HepG2 (cell line): ENCODE measurements around the gene KLF6. TPM values are rescaled to one million over a fixed set of nuclear protein-coding genes. Genes with fewer than 3 reads are reported as not detected.

ENCODE experiments used
- ATAC-seq: fragments of 200-7000 bp; cut with Tn5 transposase; 3 replicates; pipeline ENCODE4 v1.9.1; 2020; ENCODE audit warnings: mild to moderate bottlenecking, moderate library complexity
- BruUV-seq: library from RNA; stranded (reverse); fragments of 400-500 nt; replicated peaks from 2 replicates; lab custom pipeline; 2021; lab: Mats Ljungman, UMichigan
- CTCF ChIA-PET: fragments of 300-600 bp; formaldehyde crosslinking; extraction: SDS; loops from one replicate; lab custom pipeline; 2021; ENCODE audit warnings: low total read pairs, inconsistent platforms, low intra/inter-chr PET ratio; lab: Yijun Ruan, JAX
- POLR2A ChIA-PET: fragments of 350-600 bp; sonication (Branson Sonifier 250); formaldehyde crosslinking; loops from one replicate; lab custom pipeline; 2020; ENCODE audit warnings: antibody characterized with exemption, inconsistent platforms; lab: Yijun Ruan, JAX
- DNase-seq: peaks from one replicate; pipeline ENCODE4 v3.0.0-alpha.2; 2015; ENCODE audit warnings: low spot score
- FAIRE-seq: peaks from 3 replicates; lab custom pipeline; 2011; peaks lifted over from hg19 to GRCh38; lab: Jason Lieb, UNC
- H2AFZ ChIP-seq: one replicate; pipeline ENCODE4 v1.6.1; 2011; ENCODE audit warnings: low read length, inconsistent platforms
- H3K27ac ChIP-seq: fragments of 300-600 bp; 3 replicates; pipeline ENCODE4 v1.8.0; 2011; ENCODE audit warnings: mixed run types, mild to moderate bottlenecking, mixed read lengths, low read length, inconsistent platforms; ENCODE audit not compliant: insufficient read depth; ENCODE audit errors: extremely low read length
- H3K27me3 ChIP-seq, 2 experiments: fragments of 200-600 bp in 1 of 2; 2 replicates in 1 of 2; 3 replicates in 1 of 2; pipeline versions ENCODE4 v1.6.0 to v1.8.0; 2011; ENCODE audit warnings: low read length in 2 of 2, mild to moderate bottlenecking in 2 of 2, moderate library complexity in 2 of 2, inconsistent platforms in 1 of 2; ENCODE audit not compliant: insufficient read depth in 2 of 2, control insufficient read depth in 1 of 2
- H3K36me3 ChIP-seq, 2 experiments: fragments of 200-600 bp in 1 of 2; replicated peaks in 1 of 2; 2 replicates in 1 of 2; 3 replicates in 1 of 2; pipeline versions ENCODE4 v1.5.1 to v1.8.0; 2011; ENCODE audit warnings: low read length in 2 of 2, inconsistent platforms in 1 of 2; ENCODE audit not compliant: insufficient read depth in 2 of 2, control insufficient read depth in 1 of 2
- H3K4me1 ChIP-seq: 2 replicates; pipeline ENCODE4 v1.5.1; 2012; ENCODE audit warnings: low read length, inconsistent platforms; ENCODE audit not compliant: insufficient read depth
- H3K4me2 ChIP-seq: 2 replicates; pipeline ENCODE4 v1.6.0; 2011; ENCODE audit warnings: low read depth, low read length, inconsistent platforms
- H3K4me3 ChIP-seq, 3 experiments: fragments of 200-600 bp in 1 of 3; sonication (generic), shearing (Covaris generic) in 1 of 3; replicated peaks in 1 of 3; 2 replicates each; pipeline ENCODE4 v1.5.1; 2011 to 2016; ENCODE audit warnings: low read length in 3 of 3, inconsistent platforms in 2 of 3, low read depth in 2 of 3, mild to moderate bottlenecking in 2 of 3, control low read depth in 1 of 3, mixed read lengths in 1 of 3; ENCODE audit not compliant: insufficient read depth in 1 of 3
- H3K79me2 ChIP-seq: one replicate; pipeline ENCODE4 v1.6.1; 2011; ENCODE audit warnings: low read length, inconsistent platforms; ENCODE audit not compliant: insufficient read depth
- H3K9ac ChIP-seq: 2 replicates; pipeline ENCODE4 v1.6.0; 2011; ENCODE audit warnings: mild to moderate bottlenecking, low read depth, low read length, inconsistent platforms; ENCODE audit not compliant: insufficient read depth
- H3K9me3 ChIP-seq: 2 replicates; pipeline ENCODE4 v1.5.1; 2012; ENCODE audit warnings: mild to moderate bottlenecking, low read length
- H4K20me1 ChIP-seq: 2 replicates; pipeline ENCODE4 v1.6.0; 2011; ENCODE audit warnings: inconsistent platforms, mild to moderate bottlenecking, low read length, moderate library complexity; ENCODE audit not compliant: insufficient read depth
- CEBPB ChIP-seq: IDR thresholded peaks from 2 replicates; pipeline ENCODE4 v1.6.1; 2011; ENCODE audit warnings: low read depth, low read length, improper control_type of control experiment, borderline replicate concordance
- DDIT3 ChIP-seq: sonication (generic); formaldehyde crosslinking; IDR thresholded peaks from 2 replicates; pipeline ENCODE4 v1.4.0; 2020; ENCODE audit warnings: mild to moderate bottlenecking, missing genetic modification reagents
- HDAC1 ChIP-seq: sonication (generic); formaldehyde crosslinking; IDR thresholded peaks from 2 replicates; pipeline ENCODE4 v1.5.1; 2020; ENCODE audit warnings: mild to moderate bottlenecking, missing genetic modification reagents
- HNF4G ChIP-seq, 2 experiments: sonication (generic) in 1 of 2; formaldehyde crosslinking in 1 of 2; IDR thresholded peaks; 2 replicates each; pipeline versions ENCODE4 v1.4.0 to v1.6.1; 2011 to 2020; ENCODE audit warnings: borderline replicate concordance in 2 of 2, low read depth in 2 of 2, mild to moderate bottlenecking in 2 of 2, low read length in 1 of 2, missing genetic modification reagents in 1 of 2, moderate library complexity in 1 of 2
- PHF5A ChIP-seq: IDR thresholded peaks from one replicate; pipeline ENCODE4 v1.6.1; 2018; ENCODE audit warnings: low read depth, missing genetic modification reagents; ENCODE audit not compliant: unreplicated experiment
- SRF ChIP-seq: IDR thresholded peaks from 2 replicates; pipeline ENCODE4 v1.6.1; 2011; ENCODE audit warnings: mild to moderate bottlenecking, low read depth, low read length, moderate library complexity
- TBL1XR1 ChIP-seq: fragments of 150-350 bp; IDR thresholded peaks from 2 replicates; pipeline ENCODE4 v1.6.1; 2014; ENCODE audit warnings: borderline replicate concordance, low read length; ENCODE audit not compliant: partially characterized antibody
- ZBTB37 ChIP-seq: sonication (generic); formaldehyde crosslinking; IDR thresholded peaks from 2 replicates; pipeline ENCODE4 v1.4.0; 2020; ENCODE audit warnings: mild to moderate bottlenecking, missing genetic modification reagents
- ZNF432 ChIP-seq: sonication (generic); formaldehyde crosslinking; IDR thresholded peaks from 2 replicates; pipeline ENCODE4 v1.5.0; 2020; ENCODE audit warnings: missing genetic modification reagents, mild to moderate bottlenecking, borderline replicate concordance
- ZNF44 ChIP-seq: sonication (generic); formaldehyde crosslinking; IDR thresholded peaks from 2 replicates; pipeline ENCODE4 v1.5.1; 2020; ENCODE audit warnings: mild to moderate bottlenecking, missing genetic modification reagents
- WGBS: methylation state at CpG from one replicate; pipeline ENCODE4 v1.1.6; 2017; ENCODE audit warnings: low lambda C conversion rate; 5-methylcytosine and 5-hydroxymethylcytosine counted together
- in situ Hi-C: cut with HindIII; loops from 2 replicates; pipeline ENCODE4 v1.10.0; 2017; ENCODE audit warnings: low pct_unique_long_range_greater_than_20kb; ENCODE audit not compliant: extremely low pct_ligation_motif_present
- intact Hi-C: fragments of 100-400 bp; cut with micrococcal nuclease; formaldehyde crosslinking; loops from one replicate; pipeline ENCODE4 v1.10.0; 2022; ENCODE audit not compliant: unreplicated experiment
- polyA plus RNA-seq, 8 experiments: library from polyadenylated mRNA; depleted of rRNA in 3 of 8; stranded (reverse) in 7 of 8; unstranded in 1 of 8; fragments of >200 nt; fragmentation: Illumina TruSeq in 4 of 8; extraction: Trizol in 4 of 8; gene quantifications; 2 replicates each; pipeline versions ENCODE4 v1.2.1 to v1.2.3, GENCODE V29; 2011 to 2016; ENCODE audit warnings: low read depth in 4 of 8, missing spikeins in 1 of 8, mixed read lengths in 1 of 8; ENCODE audit not compliant: insufficient read depth in 1 of 8
- total RNA-seq, 5 experiments: library from RNA; depleted of rRNA; stranded (reverse); fragments of >200 nt; fragmentation: Illumina TruSeq; extraction: Trizol; gene quantifications; 2 replicates each; pipeline ENCODE4 v1.2.3, GENCODE V29; 2016; ENCODE audit warnings: low read depth in 1 of 5
- TF ChIP-seq, protein P1 (sequence below): sonication (generic); formaldehyde crosslinking; IDR thresholded peaks from 2 replicates; pipeline ENCODE4 v1.4.0; 2020; ENCODE audit warnings: missing genetic modification reagents, borderline replicate concordance

KLF6 gene
- total and polyA plus RNA-seq, 2 of the 13 experiments (the other 11 are each of a cell fraction or from before 2014, with no cell fraction given), result 27.0 to 71.9 TPM

- TF ChIP-seq HDAC1 (CRISPR knock-in tag), result peak; percentile 68
Measured at GRCh38 chr10:3740157-3740871, 44.7 kb downstream of the KLF6 start (continued).

DNA sequence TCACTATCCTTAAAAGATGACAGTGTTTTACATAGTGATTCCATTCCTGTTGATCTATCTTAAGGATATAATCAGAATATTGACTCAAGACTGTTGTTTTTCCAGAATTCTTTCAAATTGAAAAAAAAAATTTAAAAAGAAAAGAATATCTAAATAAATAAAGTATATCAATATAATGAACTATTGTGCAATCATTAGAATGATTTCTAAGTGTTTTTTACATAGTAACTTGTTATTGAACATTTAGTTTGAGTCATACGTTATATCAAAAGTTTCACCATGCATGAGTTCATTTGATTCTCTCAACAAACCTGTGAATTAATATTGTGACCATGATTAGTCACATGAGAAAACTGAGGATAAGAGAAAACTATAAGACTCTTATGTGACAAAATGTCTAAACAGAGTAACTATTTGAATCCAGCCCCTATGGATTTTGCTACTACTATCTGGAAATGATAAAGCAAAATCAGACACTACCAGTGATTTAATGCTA lies 46.1 kb downstream of the KLF6 start:
- H3K36me3 ChIP-seq, result no peaks in the 10 kb centered on the region
- no peaks in the 10 kb centered on the region for H4K20me1 ChIP-seq
- H3K27me3 ChIP-seq, result no peaks in the 10 kb centered on the region; a peak in 2 of 5 replicates
- no peak overlapping the region for H3K4me3 ChIP-seq
- H3K4me1 ChIP-seq, result peaks cover 55% of the 10 kb centered on the region
- no peak overlapping the region for H3K4me2 ChIP-seq
- H2AFZ ChIP-seq, result no peak overlapping the region
- intact Hi-C loops (no loop called here), in situ Hi-C loops (no loop called here)
- TF ChIP-seq CEBPB, result peak; percentile 43
- TF ChIP-seq SRF, result no peak
- FAIRE-seq (no peak), ATAC-seq (no peak), DNase-seq (no peak)
- H3K9me3 ChIP-seq, result no peaks in the 10 kb centered on the region
- 100% methylated on average over 1 of the region's 1 CpG for WGBS
- POLR2A ChIA-PET, result no interaction called here
- CTCF ChIA-PET, result no interaction called here
- H3K9ac ChIP-seq, result no peak overlapping the region
- BruUV-seq, result no TSS peak
- H3K27ac ChIP-seq, result no peak overlapping the region
- H3K79me2 ChIP-seq, result no peaks in the 10 kb centered on the region

- no peak overlapping the region for H3K27ac ChIP-seq
- BruUV-seq, result no TSS peak
- H3K9ac ChIP-seq, result no peak overlapping the region
- DNase-seq (no peak), FAIRE-seq (no peak), ATAC-seq (no peak)
- no peak overlapping the region for H3K4me3 ChIP-seq
- H2AFZ ChIP-seq, result no peak overlapping the region
- no peak overlapping the region for H3K4me2 ChIP-seq
- in situ Hi-C loops (no loop called here), intact Hi-C loops (no loop called here)
- no peaks in the 10 kb centered on the region for H3K36me3 ChIP-seq
- peaks cover 55% of the 10 kb centered on the region for H3K4me1 ChIP-seq
- no peaks in the 10 kb centered on the region for H3K9me3 ChIP-seq
- no peaks in the 10 kb centered on the region for H3K79me2 ChIP-seq
- H3K27me3 ChIP-seq, result no peaks in the 10 kb centered on the region; a peak in 2 of 5 replicates
- ChIA-PET CTCF (no interaction called here), POLR2A (no interaction called here)
- no peaks in the 10 kb centered on the region for H4K20me1 ChIP-seq
- whole genome bisulfite sequencing, result 78% methylated on average over 4 of the region's 4 CpGs
- TF ChIP-seq ZBTB37 (CRISPR knock-in tag) (no peak), ZNF44 (CRISPR knock-in tag) (no peak), DDIT3 (CRISPR knock-in tag) (no peak), ZNF432 (CRISPR knock-in tag) (no peak), TBL1XR1 (no peak), HNF4G (IDR thresholded peaks at IDR 0.05; ENCODE audit: borderline replicate concordance, low read depth, low read length) (no peak), HNF4G (CRISPR knock-in tag; IDR thresholded peaks at IDR 0.05; ENCODE audit: borderline replicate concordance, low read depth) (no peak), PHF5A (CRISPR knock-in tag) (no peak)
- TF ChIP-seq, protein P1, sequence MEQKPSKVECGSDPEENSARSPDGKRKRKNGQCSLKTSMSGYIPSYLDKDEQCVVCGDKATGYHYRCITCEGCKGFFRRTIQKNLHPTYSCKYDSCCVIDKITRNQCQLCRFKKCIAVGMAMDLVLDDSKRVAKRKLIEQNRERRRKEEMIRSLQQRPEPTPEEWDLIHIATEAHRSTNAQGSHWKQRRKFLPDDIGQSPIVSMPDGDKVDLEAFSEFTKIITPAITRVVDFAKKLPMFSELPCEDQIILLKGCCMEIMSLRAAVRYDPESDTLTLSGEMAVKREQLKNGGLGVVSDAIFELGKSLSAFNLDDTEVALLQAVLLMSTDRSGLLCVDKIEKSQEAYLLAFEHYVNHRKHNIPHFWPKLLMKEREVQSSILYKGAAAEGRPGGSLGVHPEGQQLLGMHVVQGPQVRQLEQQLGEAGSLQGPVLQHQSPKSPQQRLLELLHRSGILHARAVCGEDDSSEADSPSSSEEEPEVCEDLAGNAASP, result no peak
Measured at GRCh38 chr10:3737864-3738263, 47.1 kb downstream of the KLF6 start.
